ES-I3 (cell line): ENCODE results near the gene RAPGEF1.
"Not testable (repeated sequence)": the region's sequence is repeated elsewhere in the genome, so short reads cannot be mapped to it uniquely, and the experiment has no call there.

ENCODE experiments used
- H3K36me3 ChIP-seq: 2 replicates; pipeline ENCODE4 v1.6.1; 2013; ENCODE audit warnings: mild to moderate bottlenecking, low read length, control low read depth, moderate library complexity; ENCODE audit not compliant: insufficient read depth
- H3K4me1 ChIP-seq: 2 replicates; pipeline ENCODE4 v1.6.1; 2013; ENCODE audit warnings: mild to moderate bottlenecking, control low read depth, low read length; ENCODE audit not compliant: insufficient read depth
- H3K9ac ChIP-seq: 2 replicates; pipeline ENCODE4 v1.6.1; 2013; ENCODE audit warnings: low read depth, mild to moderate bottlenecking, low read length, moderate library complexity
- H3K9me3 ChIP-seq: 2 replicates; pipeline ENCODE4 v1.6.1; 2013; ENCODE audit warnings: mild to moderate bottlenecking, low read length, moderate library complexity; ENCODE audit not compliant: control insufficient read depth, insufficient read depth

The RAPGEF1 gene

GRCh38 chr9:131712151-131712716 is 27.6 kb downstream of the RAPGEF1 start:
- Histone ChIP-seq H3K4me1 (peaks cover 37% of the 10 kb centered on the region), H3K9me3 (no peaks in the 10 kb centered on the region), H3K36me3 (peaks cover 2% of the 10 kb centered on the region; the same call in 1 of the 2 replicates), H3K9ac (no peak overlapping the region)

- H3K4me1 ChIP-seq: peaks cover 56% of the 10 kb centered on the region
- H3K9me3 ChIP-seq: no peaks in the 10 kb centered on the region
- H3K36me3 ChIP-seq: peaks cover 2% of the 10 kb centered on the region; the same call in 1 of the 2 replicates
- no peak overlapping the region for H3K9ac ChIP-seq
Measured at GRCh38 chr9:131709771-131710431, 30.0 kb downstream of the RAPGEF1 start.

GRCh38 chr9:131709010-131709770 is 30.7 kb downstream of the RAPGEF1 start:
- peaks cover 63% of the 10 kb centered on the region for H3K4me1 ChIP-seq
- not testable (repeated sequence) for H3K9ac ChIP-seq, H3K36me3 ChIP-seq, H3K9me3 ChIP-seq

GRCh38 chr9:131708226-131709002 is 31.5 kb downstream of the RAPGEF1 start:
- H3K36me3 ChIP-seq: no peaks in the 10 kb centered on the region
- no peak overlapping the region for H3K9ac ChIP-seq
- peaks cover 71% of the 10 kb centered on the region for H3K4me1 ChIP-seq
- no peaks in the 10 kb centered on the region for H3K9me3 ChIP-seq

GRCh38 chr9:131707733-131708157 is 32.1 kb downstream of the RAPGEF1 start:
- H3K9ac ChIP-seq: no peak overlapping the region
- H3K4me1 ChIP-seq: peaks cover 73% of the 10 kb centered on the region
- no peaks in the 10 kb centered on the region for H3K36me3 ChIP-seq
- no peaks in the 10 kb centered on the region for H3K9me3 ChIP-seq

- H3K4me1 ChIP-seq: peaks cover 73% of the 10 kb centered on the region
- H3K9ac ChIP-seq: no peak overlapping the region
- no peaks in the 10 kb centered on the region for H3K36me3 ChIP-seq
- H3K9me3 ChIP-seq: no peaks in the 10 kb centered on the region
Measured at GRCh38 chr9:131707050-131707449, 32.8 kb downstream of the RAPGEF1 start.

GRCh38 chr9:131706608-131706970 is 33.3 kb downstream of the RAPGEF1 start:
- peaks cover 73% of the 10 kb centered on the region for H3K4me1 ChIP-seq

GRCh38 chr9:131704988-131705387 is 34.9 kb downstream of the RAPGEF1 start:
- H3K4me1 ChIP-seq: peaks cover 84% of the 10 kb centered on the region
- H3K9me3 ChIP-seq: no peaks in the 10 kb centered on the region
- H3K9ac ChIP-seq: no peak overlapping the region
- H3K36me3 ChIP-seq: no peaks in the 10 kb centered on the region

More at GRCh38 chr9:131706608-131706970, 33.3 kb downstream of the RAPGEF1 start:
- Histone ChIP-seq H3K36me3 (no peaks in the 10 kb centered on the region), H3K9ac (no peak overlapping the region), H3K9me3 (no peaks in the 10 kb centered on the region)

- H3K9me3 ChIP-seq: no peaks in the 10 kb centered on the region
- H3K4me1 ChIP-seq: peaks cover 84% of the 10 kb centered on the region
- H3K36me3 ChIP-seq: no peaks in the 10 kb centered on the region
- H3K9ac ChIP-seq: no peak overlapping the region
Measured at GRCh38 chr9:131704141-131704983, 35.5 kb downstream of the RAPGEF1 start.

GRCh38 chr9:131703697-131704096 is 36.2 kb downstream of the RAPGEF1 start:
- H3K4me1 ChIP-seq: peaks cover 86% of the 10 kb centered on the region
- no peaks in the 10 kb centered on the region for H3K9me3 ChIP-seq
- no peaks in the 10 kb centered on the region for H3K36me3 ChIP-seq
- no peak overlapping the region for H3K9ac ChIP-seq

- no peaks in the 10 kb centered on the region for H3K36me3 ChIP-seq
- H3K4me1 ChIP-seq: peaks cover 87% of the 10 kb centered on the region
- no peak overlapping the region for H3K9ac ChIP-seq
- H3K9me3 ChIP-seq: no peaks in the 10 kb centered on the region
Measured at GRCh38 chr9:131702911-131703310, 37.0 kb downstream of the RAPGEF1 start.

GRCh38 chr9:131701789-131702337 is 38.0 kb downstream of the RAPGEF1 start:
- Histone ChIP-seq H3K4me1 (peaks cover 91% of the 10 kb centered on the region), H3K36me3 (no peaks in the 10 kb centered on the region), H3K9me3 (no peaks in the 10 kb centered on the region), H3K9ac (peak overlapping the region; percentile 25; the same call in 1 of the 2 replicates)

GRCh38 chr9:131701436-131701781 is 38.5 kb downstream of the RAPGEF1 start:
- Histone ChIP-seq H3K4me1 (peaks cover 91% of the 10 kb centered on the region), H3K9ac (no peak overlapping the region), H3K9me3 (no peaks in the 10 kb centered on the region), H3K36me3 (no peaks in the 10 kb centered on the region)
